Fibroblast of skin of back (primary cell): ENCODE measurements around the gene ETHE1.
"Not testable (repeated sequence)": the region's sequence is repeated elsewhere in the genome, so short reads cannot be mapped to it uniquely, and the experiment has no call there.

ENCODE experiments used
- DNase-seq: peaks from one replicate; pipeline ENCODE4 v3.0.0-alpha.2; 2013

Gene ETHE1

GRCh38 chr19:43523696-43524095, 3.3 kb downstream of the ETHE1 start:
- DNase-seq, result not testable (repeated sequence)

DNA sequence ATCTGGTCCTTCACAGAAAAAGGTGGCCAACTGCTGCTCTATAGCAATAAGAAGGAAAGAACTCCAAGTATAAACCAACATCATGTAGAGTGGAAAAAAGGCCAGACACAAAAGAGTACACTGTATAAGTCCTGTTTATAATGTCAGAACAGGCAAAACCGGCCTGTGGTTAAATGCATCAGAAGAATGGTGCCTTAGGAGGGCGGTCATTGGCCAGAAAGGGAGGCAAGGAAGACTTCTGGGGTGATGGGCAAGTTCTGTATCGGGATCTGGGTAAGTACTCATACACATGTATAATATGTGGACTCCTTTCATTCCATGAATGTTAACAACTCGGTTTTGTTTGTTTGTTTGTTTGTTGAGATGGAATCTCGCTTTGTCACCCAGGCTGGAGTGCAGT, 4.1 kb downstream of the ETHE1 start:
- DNase-seq, result no peak

- DNase-seq, result peak; percentile 88
Measured at GRCh38 chr19:43519436-43520088, 7.4 kb downstream of the ETHE1 start.

GRCh38 chr19:43518051-43518450, 8.9 kb downstream of the ETHE1 start:
- DNase-seq, result no peak

GRCh38 chr19:43512399-43512798, 14.6 kb downstream of the ETHE1 start:
- not testable (repeated sequence) for DNase-seq

GRCh38 chr19:43511324-43511723, 15.7 kb downstream of the ETHE1 start:
- DNase-seq, result no peak

GRCh38 chr19:43510713-43511112, 16.3 kb downstream of the ETHE1 start:
- no peak for DNase-seq

- no peak for DNase-seq
Measured at GRCh38 chr19:43507880-43508279, 19.1 kb downstream of the ETHE1 start.

DNA sequence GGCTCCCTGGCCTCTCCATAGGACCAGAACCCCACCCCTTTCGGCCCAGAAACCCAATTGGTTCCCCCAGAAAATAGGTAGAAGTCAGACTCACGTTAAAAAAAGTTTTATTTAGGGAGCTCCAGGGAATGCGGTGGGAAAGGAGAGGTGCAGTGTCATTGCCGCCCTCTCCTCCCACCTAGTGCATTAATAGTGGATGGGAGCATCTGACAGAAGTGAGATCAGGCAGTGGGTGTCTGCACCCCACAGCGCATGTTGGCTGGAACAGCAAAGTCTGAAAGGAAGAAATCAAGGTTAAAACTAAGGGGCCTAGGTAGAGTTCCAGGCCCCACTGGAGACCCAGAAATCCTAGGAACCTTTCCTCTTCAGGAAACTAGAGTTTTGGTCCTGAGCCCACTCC, 20.4 kb downstream of the ETHE1 start:
- DNase-seq, result no peak

- DNase-seq, result no peak
Measured at GRCh38 chr19:43505941-43506340, 21.1 kb downstream of the ETHE1 start.

DNA sequence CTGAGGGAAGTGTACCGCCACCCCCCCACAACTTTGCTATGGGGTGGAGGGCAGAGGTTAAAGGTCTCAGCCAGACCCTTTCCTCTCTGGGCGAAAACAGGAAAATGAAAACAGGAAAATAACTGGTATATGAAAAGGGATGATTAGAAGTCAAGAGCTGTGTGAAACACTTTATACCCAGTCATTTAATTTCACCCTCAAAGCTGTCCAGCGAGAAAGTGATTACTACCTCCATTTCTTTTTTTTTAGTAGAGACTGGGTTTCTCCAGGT, 21.9 kb downstream of the ETHE1 start:
- no peak for DNase-seq

GRCh38 chr19:43504426-43505185, 22.4 kb downstream of the ETHE1 start, which contains the start of gene PHLDB3:
Gene PHLDB3 (minus strand): TSS chr19:43504746. CDS start chr19:43504118, 628 bp downstream.
- DNase-seq, result peak; percentile 15

- peak; percentile 86 for DNase-seq
Measured at GRCh38 chr19:43503501-43504425, 23.2 kb downstream of the ETHE1 start.

GRCh38 chr19:43502419-43502976, 24.5 kb downstream of the ETHE1 start:
- no peak for DNase-seq

DNA sequence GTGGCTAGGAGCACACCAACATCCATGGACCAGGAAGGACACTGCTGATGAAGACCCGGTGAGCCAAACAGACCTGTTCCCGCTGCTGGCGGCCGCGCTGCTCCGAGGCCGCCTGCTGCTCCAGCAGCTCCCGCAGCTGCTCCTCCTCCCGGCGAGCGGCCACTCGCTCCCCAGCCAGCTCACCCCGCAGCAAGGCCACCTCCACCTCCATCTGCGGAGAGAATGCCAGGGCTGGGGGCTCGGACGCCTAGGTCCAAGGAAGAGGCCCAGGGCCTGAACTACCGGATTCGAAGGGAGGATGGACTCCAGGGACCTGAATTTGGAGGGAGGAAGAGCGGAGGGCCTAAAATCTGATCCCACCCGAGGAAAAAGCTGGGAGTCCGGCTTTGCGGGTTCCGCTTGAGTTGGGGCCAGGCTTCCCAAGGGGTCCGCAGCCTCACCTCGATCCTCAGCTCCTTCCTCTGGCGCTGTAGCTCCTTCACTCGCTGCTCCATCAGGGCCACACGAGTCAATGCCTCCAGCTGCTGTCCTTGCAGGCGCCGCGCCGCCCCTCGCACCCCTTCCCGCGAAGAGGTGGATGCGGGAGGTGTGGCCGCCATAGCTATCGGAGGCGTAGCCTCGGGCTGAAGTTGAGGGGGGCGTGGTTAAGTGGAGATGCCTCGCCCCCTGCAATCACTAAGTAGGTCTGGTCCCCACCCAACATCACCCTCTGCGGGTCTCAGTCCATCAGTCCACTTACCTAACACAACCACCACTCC, 25.2 kb downstream of the ETHE1 start:
- no peak for DNase-seq

GRCh38 chr19:43499042-43499441, 28.0 kb downstream of the ETHE1 start:
- DNase-seq, result no peak

DNA sequence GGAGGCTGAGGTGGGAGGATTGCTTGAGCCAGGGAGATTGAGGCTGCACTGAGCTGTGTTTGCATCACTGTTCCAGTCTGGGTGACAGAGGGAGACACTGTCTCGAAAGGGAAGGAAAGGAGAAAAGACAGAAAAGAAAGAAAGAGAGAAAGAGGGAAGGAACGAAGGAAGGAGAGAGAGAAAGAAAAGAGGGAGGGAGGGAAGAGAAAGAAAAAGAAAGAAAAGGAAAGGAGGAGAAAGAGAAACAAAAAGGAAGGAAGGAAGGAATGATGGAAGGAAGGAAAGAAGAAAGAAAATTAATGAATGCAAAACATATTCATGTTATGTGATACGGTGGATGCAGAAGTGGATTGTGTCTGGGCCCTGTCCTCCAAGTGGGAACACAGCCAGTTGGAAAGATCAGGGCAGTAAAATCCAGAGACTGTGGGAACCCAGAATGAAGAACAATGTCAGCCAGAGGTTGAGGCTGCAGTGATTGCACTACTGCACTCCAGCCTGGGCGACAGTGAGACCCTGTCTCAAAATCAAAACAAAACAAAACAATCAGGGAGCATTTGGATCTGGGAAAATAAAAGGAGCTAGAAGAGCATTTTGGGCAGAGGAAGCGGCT, 28.7 kb downstream of the ETHE1 start:
- DNase-seq, result no peak

DNA sequence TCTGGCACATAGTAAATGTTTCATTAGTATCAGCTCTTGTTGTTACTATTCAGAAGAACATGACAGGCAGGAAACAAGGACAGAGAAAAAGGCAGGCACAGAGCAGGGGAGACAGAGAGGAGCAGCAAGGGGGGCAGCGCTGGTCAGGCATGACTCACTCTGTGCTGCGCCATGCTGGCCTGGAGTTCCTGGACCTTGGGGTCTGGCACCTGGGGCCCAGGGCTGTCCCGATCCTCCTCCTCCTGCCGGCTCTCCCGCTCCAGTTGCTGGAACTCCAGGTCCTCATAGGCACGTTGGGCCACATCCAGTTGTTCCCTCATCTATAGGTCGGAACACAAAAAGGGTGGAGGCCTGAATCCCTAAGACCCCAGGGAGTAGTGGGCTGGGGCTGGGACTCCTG, 30.0 kb downstream of the ETHE1 start:
- DNase-seq, result no peak

DNA sequence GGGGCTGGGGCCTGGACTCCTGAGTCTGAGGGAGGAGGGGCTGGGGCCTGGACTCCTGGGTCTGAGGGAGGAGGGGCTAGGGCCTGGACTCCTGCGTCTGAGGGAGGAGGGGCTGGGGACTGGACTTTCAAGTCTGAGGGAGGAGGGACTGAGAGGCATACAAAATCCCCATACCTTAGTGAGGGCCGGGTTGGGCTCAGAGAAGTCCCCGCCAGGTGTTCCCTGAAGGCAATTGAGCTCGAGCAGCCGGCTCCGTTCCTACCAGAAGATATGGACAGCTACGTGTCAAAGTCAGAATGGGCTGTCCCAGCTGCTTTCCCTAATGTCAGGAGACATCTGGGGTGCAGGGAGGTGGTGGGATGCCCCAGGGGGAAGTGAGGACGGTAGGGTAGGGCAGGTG, 31.9 kb downstream of the ETHE1 start:
- DNase-seq, result no peak

GRCh38 chr19:43490759-43491158, 36.2 kb downstream of the ETHE1 start:
- DNase-seq, result no peak

DNA sequence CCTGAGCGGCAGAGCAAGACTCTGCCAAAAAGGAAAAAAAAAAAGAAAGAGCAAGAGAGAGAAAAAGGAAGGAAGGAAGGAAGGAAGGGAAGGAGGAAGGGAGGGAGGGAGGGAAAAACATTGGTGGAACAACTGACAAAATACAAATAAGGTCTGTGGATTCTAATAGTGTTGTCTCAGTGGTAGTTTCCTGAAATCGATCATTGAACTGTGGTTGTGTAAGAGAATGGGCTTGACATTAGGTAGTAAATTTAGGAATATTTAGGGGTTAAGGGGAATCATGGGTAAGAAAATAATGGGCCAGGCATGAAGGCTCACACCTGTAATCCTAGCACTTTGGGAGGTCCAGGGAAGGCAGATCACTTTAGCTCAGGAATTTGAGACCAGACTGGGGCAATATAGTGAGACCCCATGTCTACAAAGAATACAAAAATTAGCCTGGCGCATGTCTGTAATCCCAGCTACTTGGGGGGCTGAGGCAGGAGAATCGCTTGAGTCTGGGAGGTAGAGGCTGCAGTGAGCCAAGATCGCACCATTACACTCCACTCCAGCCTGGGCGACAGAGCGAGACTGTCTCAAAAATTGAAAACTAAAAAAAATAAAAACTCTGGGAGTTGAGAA, 36.9 kb downstream of the ETHE1 start:
- DNase-seq, result no peak
